ENCODE measurements around the gene PDLIM5. TPM values are rescaled to one million over a fixed set of nuclear protein-coding genes. Genes with fewer than 3 reads are reported as not detected.
A peak's percentile ranks its signal among the peaks of the same experiment; 100 is the strongest.

PDLIM5 gene
- total RNA-seq, 1 experiment from 2014 or later, result 14.1 TPM

- DNase-seq (ENCODE audit: low spot score), result no peak
Measured at GRCh38 chr4:94428884-94429283, 22.9 kb upstream of the PDLIM5 start.

DNA sequence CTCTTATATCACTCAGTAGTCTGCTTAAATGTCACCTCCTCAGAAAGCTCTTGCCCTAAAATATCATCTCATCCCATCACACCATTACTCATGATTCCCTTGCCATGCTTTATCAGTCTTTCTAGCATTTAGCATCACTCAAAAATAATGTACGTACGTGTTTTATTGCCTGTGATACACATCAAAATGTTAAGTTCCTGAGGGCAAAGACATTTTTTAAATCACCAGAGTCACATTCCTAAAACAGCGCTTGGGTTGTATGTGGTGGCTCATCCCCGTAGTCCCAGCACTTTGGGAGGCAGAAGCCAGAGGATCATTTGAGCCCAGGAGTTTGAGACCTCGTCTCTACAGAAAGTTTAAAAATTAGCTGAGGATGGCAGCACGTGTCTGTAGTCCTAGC is 21.3 kb upstream of the PDLIM5 start:
- no peak for DNase-seq (ENCODE audit: low spot score)

- DNase-seq (ENCODE audit: low spot score), result no peak
Measured at GRCh38 chr4:94431388-94431787, 20.4 kb upstream of the PDLIM5 start.

GRCh38 chr4:94434505-94434904 is 17.2 kb upstream of the PDLIM5 start:
- no peak for DNase-seq (ENCODE audit: low spot score)

- no peak for DNase-seq (ENCODE audit: low spot score)
Measured at GRCh38 chr4:94435874-94436273, 15.9 kb upstream of the PDLIM5 start.

DNA sequence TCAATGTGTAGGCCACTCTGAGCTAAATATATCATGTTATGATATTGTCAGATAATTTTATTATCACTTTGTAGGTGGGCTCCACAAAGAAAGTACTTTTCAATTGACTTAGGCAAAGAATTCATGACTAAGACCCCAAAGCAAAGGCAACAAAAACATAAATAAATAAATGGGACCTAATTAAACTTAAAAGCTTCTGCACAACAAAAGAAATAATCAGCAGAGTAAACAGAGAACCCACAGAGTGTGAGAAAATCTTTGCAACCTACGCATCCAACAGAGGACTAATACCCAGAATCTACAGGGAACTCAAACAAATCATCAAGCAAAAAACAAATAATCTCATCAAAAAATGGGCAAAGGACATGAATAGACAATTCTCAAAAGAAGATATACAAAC is 15.2 kb upstream of the PDLIM5 start:
- DNase-seq (ENCODE audit: low spot score), result no peak

DNA sequence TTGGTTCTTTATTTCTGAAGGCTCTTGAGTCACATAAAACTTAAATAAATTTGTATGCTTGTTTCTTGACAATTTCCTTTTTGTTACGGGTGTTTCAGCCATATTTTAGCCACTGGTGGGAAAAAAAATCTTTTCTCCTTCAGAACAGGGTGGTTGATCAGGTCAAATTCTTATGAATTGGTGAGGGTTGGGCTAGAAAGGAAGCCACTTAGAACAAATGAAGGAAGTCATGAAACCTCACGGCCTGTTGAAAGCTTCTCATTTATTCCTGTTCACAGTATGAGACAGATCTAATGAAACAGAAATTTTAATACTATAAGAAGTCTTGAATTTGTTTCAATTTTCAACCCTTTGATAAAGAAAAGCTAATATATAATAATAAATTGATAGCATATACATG is 12.1 kb upstream of the PDLIM5 start:
- DNase-seq (ENCODE audit: low spot score), result no peak

DNA sequence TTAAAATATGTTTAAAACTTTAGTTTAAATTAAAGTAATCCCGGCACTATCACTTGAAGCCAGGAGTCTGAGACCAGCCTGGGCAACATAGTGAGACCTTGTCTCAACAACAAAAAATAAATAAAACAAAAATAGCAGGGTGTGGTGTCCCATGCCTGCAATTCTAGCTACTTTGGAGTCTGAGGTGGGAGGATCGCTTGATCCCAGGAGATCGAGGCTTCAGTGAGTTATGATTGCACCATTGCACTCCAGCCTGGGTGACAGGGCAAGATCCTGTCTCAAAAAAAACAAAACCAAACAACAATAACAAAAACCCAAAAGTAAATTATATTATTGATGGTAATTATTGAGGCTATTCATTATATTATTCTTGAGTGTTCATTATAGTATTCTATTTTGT is 9.9 kb upstream of the PDLIM5 start:
- no peak for DNase-seq (ENCODE audit: low spot score)

GRCh38 chr4:94442251-94442650 is 9.5 kb upstream of the PDLIM5 start:
- DNase-seq (ENCODE audit: low spot score), result no peak

- peak; percentile 55 for DNase-seq (ENCODE audit: low spot score)
Measured at GRCh38 chr4:94446386-94446785, 5.4 kb upstream of the PDLIM5 start.

GRCh38 chr4:94447754-94448411 is 3.9 kb upstream of the PDLIM5 start:
- peak; percentile 25 for DNase-seq (ENCODE audit: low spot score)

- no peak for DNase-seq (ENCODE audit: low spot score)
Measured at GRCh38 chr4:94448815-94449375, 2.8 kb upstream of the PDLIM5 start.

GRCh38 chr4:94451051-94451694 is 569 bp upstream of the PDLIM5 start:
- DNase-seq (ENCODE audit: low spot score), result no peak

DNA sequence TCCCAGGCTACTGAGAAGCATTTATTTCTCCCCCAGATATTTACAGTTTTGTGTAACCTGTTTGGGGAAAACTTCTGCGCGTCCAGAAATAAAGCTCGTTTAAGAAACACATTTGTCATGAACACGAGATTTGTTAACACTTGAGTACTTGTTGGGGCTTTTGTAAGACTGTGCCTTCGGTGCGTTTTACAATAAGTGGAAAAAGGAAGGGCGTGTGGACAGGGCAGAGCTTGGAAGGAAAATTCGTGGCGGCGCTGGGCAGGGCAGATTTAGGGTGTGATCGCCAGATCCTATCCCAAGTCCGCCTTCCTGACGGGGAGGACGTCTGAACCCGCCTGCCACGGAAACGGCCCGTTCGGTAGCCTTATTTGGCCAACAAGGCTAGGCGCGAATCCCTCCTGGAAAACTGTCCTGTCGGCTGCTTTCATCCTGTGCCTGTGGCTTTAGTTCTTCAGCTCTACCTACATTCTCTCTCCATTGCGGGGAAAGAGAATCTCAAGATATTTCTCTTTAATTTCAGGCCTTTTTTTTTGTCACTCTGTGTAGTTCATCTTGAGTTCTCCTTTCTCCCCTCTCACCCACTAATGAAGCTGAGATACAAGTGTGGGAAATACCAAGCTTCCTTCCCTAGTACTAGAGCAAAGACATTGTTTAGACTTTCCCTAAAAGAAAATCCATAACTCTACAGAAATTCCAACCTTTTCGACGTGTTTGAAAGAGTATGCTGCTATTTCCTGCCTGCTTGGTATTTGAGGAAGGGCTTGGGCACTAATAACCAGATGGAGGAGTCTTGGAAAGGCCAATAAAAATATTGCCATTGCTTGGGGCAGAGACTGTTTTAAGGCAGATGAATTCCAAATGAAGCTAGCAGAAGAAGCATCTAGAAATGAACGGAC is 982 bp downstream of the PDLIM5 start:
- peak; percentile 66 for DNase-seq (ENCODE audit: low spot score)

- DNase-seq (ENCODE audit: low spot score), result no peak
Measured at GRCh38 chr4:94453391-94453963, 1.7 kb downstream of the PDLIM5 start.

GRCh38 chr4:94454405-94454804 is 2.7 kb downstream of the PDLIM5 start:
- no peak for DNase-seq (ENCODE audit: low spot score)

- no peak for DNase-seq (ENCODE audit: low spot score)
Measured at GRCh38 chr4:94455081-94455480, 3.3 kb downstream of the PDLIM5 start.

GRCh38 chr4:94457692-94458106 is 6.0 kb downstream of the PDLIM5 start:
- no peak for DNase-seq (ENCODE audit: low spot score)

DNA sequence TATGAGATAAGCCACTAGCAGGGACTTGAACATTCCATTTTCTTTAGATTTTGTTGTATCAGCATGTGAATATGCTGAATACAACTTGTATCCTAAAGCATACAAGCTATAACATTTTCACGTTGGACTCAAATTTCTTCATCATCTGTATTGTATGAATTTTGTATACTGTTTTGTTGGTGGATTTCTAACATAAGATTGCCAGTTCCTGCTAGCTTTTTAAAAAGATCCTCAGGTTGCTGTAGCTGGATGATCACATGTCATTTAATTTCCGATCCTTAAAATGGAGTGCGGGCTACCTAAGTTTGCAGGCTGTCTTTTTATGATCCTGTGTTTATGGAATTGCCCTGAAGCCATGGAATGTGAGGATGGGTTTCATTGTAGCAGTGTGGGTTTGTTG is 6.9 kb downstream of the PDLIM5 start:
- no peak for DNase-seq (ENCODE audit: low spot score)

GRCh38 chr4:94459462-94460161 is 7.9 kb downstream of the PDLIM5 start:
- no peak for DNase-seq (ENCODE audit: low spot score)

DNA sequence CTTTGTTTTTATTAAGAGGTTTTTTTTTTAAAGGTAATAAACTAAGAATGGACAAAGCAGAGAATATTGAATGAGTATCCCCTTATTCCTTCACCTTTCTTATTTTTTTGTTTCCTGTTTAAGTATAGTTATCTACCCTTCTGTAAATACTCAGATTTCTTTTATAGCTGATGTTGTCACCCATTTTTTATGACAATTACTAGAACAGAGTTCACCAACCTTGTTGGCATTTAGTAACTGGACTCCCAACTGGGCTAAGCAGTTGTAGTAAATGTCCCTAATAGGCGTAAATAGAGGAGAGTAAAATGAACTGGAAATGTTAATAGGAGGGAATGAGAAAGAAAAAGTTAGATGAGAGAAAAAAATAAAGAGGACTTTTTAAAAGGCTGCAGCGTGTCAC is 9.8 kb downstream of the PDLIM5 start:
- DNase-seq (ENCODE audit: low spot score), result no peak
